Measurements from ENCODE around the gene ZBTB7B. TPM values are rescaled to one million over a fixed set of nuclear protein-coding genes. Genes with fewer than 3 reads are reported as not detected.

ZBTB7B gene
- total and polyA plus RNA-seq, 9 of the 15 experiments (the other 6 are each of a cell fraction or from before 2014, with no cell fraction given), result 0.04 to 46.5 (median 15.2) TPM

DNA sequence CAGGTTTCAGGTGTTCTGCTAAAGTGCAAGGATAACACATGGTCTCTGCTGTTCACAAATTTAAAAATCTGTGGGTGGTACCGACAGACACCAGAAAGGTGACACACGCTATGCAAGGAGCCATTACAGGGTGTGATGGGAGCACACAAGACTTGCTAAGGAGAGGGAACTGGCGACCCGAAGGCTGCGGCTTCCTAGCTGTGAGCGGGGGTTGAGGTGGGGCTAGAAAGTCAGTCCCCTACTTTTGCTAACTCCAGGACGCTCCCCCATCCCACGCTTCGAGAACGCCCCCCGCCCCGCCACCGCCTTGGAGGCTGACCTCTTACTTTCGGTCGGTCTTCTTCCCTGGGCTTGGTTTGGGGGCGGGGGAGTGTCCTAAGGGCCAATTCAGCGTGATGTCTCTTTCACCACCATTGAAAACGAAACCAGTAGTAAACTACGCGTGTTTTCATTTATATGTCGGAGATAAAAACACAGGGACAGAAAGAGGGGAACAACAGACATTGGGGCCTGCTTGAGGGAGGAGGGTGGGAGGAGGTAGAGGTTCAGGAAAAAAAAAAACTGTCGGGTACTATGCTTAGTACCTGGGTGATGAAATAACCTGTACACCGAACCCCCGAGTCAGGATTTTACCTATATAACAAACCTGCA, 27.1 kb upstream of the ZBTB7B start:
- BruUV-seq (replicated peaks), result TSS peak; percentile 61
- TF ChIP-seq MEIS2 (IDR thresholded peaks at IDR 0.05; ENCODE audit: partially characterized antibody) (peak; percentile 45), ZNF584 (CRISPR knock-in tag; IDR thresholded peaks at IDR 0.05; ENCODE audit: low read depth) (no peak), ZBTB7A (IDR thresholded peaks at IDR 0.05; ENCODE audit: borderline replicate concordance, control insufficient read depth, low read depth, low read length) (peak; percentile 74), NCOA2 (IDR thresholded peaks at IDR 0.05; ENCODE audit: partially characterized antibody in 2 of 2) (no peak), CHD1 (IDR thresholded peaks at IDR 0.05; ENCODE audit: low read length) (peak; percentile 61), BRD4 (IDR thresholded peaks at IDR 0.05) (peak; percentile 77; the same call in 1 of the 2 replicates), CEBPG (CRISPR knock-in tag; IDR thresholded peaks at IDR 0.05) (no peak; the same call in 1 of the 2 replicates), CEBPG (tag; conservative IDR thresholded peaks at IDR 0.05 in 1 of 2, IDR thresholded peaks at IDR 0.05 in 1 of 2) (peak in 1 of 2 experiments; percentile 82; a peak in 2 of 4 replicates), MIER1 (IDR thresholded peaks at IDR 0.05; ENCODE audit: low read depth) (0 out of 2 replicates have a peak, but pooled peaks have one; percentile 54), MTA3 (IDR thresholded peaks at IDR 0.05; ENCODE audit: borderline replicate concordance) (0 out of 2 replicates have a peak, but pooled peaks have one; percentile 22)
- TF ChIP-seq, protein P1, sequence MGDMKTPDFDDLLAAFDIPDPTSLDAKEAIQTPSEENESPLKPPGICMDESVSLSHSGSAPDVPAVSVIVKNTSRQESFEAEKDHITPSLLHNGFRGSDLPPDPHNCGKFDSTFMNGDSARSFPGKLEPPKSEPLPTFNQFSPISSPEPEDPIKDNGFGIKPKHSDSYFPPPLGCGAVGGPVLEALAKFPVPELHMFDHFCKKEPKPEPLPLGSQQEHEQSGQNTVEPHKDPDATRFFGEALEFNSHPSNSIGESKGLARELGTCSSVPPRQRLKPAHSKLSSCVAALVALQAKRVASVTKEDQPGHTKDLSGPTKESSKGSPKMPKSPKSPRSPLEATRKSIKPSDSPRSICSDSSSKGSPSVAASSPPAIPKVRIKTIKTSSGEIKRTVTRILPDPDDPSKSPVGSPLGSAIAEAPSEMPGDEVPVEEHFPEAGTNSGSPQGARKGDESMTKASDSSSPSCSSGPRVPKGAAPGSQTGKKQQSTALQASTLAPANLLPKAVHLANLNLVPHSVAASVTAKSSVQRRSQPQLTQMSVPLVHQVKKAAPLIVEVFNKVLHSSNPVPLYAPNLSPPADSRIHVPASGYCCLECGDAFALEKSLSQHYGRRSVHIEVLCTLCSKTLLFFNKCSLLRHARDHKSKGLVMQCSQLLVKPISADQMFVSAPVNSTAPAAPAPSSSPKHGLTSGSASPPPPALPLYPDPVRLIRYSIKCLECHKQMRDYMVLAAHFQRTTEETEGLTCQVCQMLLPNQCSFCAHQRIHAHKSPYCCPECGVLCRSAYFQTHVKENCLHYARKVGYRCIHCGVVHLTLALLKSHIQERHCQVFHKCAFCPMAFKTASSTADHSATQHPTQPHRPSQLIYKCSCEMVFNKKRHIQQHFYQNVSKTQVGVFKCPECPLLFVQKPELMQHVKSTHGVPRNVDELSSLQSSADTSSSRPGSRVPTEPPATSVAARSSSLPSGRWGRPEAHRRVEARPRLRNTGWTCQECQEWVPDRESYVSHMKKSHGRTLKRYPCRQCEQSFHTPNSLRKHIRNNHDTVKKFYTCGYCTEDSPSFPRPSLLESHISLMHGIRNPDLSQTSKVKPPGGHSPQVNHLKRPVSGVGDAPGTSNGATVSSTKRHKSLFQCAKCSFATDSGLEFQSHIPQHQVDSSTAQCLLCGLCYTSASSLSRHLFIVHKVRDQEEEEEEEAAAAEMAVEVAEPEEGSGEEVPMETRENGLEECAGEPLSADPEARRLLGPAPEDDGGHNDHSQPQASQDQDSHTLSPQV (IDR thresholded peaks at IDR 0.05), result 0 out of 2 replicates have a peak, but pooled peaks have one; percentile 38
- TF ChIP-seq, protein P2, sequence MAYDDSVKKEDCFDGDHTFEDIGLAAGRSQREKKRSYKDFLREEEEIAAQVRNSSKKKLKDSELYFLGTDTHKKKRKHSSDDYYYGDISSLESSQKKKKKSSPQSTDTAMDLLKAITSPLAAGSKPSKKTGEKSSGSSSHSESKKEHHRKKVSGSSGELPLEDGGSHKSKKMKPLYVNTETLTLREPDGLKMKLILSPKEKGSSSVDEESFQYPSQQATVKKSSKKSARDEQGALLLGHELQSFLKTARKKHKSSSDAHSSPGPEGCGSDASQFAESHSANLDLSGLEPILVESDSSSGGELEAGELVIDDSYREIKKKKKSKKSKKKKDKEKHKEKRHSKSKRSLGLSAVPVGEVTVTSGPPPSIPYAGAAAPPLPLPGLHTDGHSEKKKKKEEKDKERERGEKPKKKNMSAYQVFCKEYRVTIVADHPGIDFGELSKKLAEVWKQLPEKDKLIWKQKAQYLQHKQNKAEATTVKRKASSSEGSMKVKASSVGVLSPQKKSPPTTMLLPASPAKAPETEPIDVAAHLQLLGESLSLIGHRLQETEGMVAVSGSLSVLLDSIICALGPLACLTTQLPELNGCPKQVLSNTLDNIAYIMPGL (CRISPR knock-in tag; IDR thresholded peaks at IDR 0.05), result 0 out of 2 replicates have a peak, but pooled peaks have one; percentile 9
- TF ChIP-seq, protein P3, sequence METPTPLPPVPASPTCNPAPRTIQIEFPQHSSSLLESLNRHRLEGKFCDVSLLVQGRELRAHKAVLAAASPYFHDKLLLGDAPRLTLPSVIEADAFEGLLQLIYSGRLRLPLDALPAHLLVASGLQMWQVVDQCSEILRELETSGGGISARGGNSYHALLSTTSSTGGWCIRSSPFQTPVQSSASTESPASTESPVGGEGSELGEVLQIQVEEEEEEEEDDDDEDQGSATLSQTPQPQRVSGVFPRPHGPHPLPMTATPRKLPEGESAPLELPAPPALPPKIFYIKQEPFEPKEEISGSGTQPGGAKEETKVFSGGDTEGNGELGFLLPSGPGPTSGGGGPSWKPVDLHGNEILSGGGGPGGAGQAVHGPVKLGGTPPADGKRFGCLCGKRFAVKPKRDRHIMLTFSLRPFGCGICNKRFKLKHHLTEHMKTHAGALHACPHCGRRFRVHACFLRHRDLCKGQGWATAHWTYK (CRISPR knock-in tag; IDR thresholded peaks at IDR 0.05), result peak; percentile 62

More for the DNA sequence above, 27.1 kb upstream of the ZBTB7B start:
- Histone ChIP-seq H3K4me3 (peak overlapping the region; percentile 66), H3K79me2 (ENCODE audit: control insufficient read depth, insufficient read depth, low read length) (peaks cover 76% of the 10 kb centered on the region), H3K9me3 (replicated peaks; ENCODE audit: control insufficient read depth, insufficient read depth, low read depth, low read length) (no peaks in the 10 kb centered on the region), H3K36me3 (ENCODE audit: control insufficient read depth, insufficient read depth, low read length) (peaks cover 32% of the 10 kb centered on the region), H3K27me3 (ENCODE audit: control insufficient read depth in 2 of 2, insufficient read depth in 2 of 2, low read length in 2 of 2) (no peaks in the 10 kb centered on the region; a peak in 1 of 5 replicates), H2AFZ (ENCODE audit: low read depth, low read length) (no peak overlapping the region), H4K20me1 (replicated peaks; ENCODE audit: control insufficient read depth, insufficient read depth, low read length) (no peaks in the 10 kb centered on the region), H3K9ac (ENCODE audit: insufficient read depth in 1 of 2, low read depth in 2 of 2, low read length in 2 of 2) (peak overlapping the region; percentile 89 to 97), H3K27ac (ENCODE audit: extremely low read depth, low read depth, low read length) (peak overlapping the region; percentile 99), H3K9me1 (ENCODE audit: control insufficient read depth, insufficient read depth, low read length) (no peaks in the 10 kb centered on the region), H3K4me2 (ENCODE audit: insufficient read depth, low read length) (peak overlapping the region; percentile 98), H3K4me1 (replicated peaks in 1 of 2; ENCODE audit: control insufficient read depth in 2 of 2, insufficient read depth in 2 of 2, low read length in 2 of 2) (peaks cover 33 to 40% of the 10 kb centered on the region in 2 experiments)
- ATAC-seq (peak; percentile 12), DNase-seq (ENCODE audit: extremely low read depth in 1 of 4, low spot score in 3 of 4) (peak in 2 of 4 experiments; percentile 46 to 78), FAIRE-seq (no peak)
- WGBS (ENCODE audit: insufficient coverage, low coverage, missing lambda C conversion rate), result 0% methylated on average over 24 of the region's 24 CpGs
- CTCF ChIA-PET (ENCODE audit: low intra/inter-chr PET ratio), result interaction anchor here (1.0 to 2.3 kb wide), 3 partner anchors 21 to 42 kb away, joined by 4 to 11 read pairs (median 5); no protein-coding TSS in a partner anchor
- in situ Hi-C loops (cut with MboI) (no loop called here), intact Hi-C loops (cut with micrococcal nuclease) (no loop called here)
- POLR2A ChIA-PET, result interaction anchor here (0.7 to 8.3 kb wide), 6 partner anchors 7 to 75 kb away, joined by 3 to 80 read pairs (median 22); partner anchors contain the start of genes ADAM15, FLAD1, LENEP and PYGO2

All from K562 (cell line).